GM12872 (cell line): ENCODE results near the gene CSNK1D.

Source experiments
- TF ChIP-seq, protein P1 (sequence below): IDR thresholded peaks from 3 replicates; pipeline ENCODE4 v1.5.1; 2011; ENCODE audit warnings: low read depth, mild to moderate bottlenecking, low read length, moderate library complexity; ENCODE audit not compliant: insufficient read depth

CSNK1D gene

DNA sequence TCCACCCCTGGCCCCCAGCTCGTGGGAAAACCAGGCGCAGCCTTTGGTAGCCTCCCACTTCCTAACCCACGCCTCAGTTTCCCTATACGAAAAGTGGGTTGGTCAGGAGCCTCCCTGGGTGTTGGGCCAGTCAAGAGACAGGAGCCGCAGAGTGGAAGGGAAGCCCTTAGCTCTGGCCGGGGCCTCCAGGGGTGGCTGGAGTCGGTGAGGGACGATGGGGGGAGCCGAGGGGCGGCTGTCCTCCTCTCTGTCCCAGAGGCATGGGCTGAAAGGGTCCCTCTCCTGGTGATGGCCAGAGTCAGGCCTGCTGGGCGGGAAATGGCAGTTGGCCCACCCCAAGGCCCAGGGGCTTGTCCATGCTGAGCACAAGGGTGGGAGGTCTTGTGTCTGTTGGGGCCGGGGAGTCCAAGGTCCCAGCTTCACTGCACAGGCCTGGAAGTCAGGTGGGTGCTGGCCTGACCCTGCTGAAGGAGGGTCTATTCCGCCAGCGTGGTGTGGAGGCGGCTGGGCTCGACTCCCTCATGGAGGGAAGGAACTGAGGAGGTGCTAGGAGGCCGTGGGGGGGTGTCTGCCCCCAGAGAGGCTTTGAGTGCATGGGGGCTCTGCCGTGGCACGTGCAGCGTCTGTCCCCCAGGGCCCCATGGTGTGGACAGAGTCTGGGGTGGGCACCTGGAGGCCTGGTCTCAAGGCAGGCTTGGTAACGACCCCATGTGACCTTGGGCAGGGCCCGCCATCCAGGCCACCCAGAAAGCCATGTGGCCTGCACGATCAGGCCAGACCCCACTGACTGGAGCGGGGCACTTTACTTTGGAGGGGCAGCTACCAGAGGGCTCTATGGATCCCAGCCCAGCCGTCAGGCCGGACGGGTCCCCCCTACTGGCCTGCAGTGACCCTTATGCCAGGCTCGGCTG lies 43.5 kb downstream of the CSNK1D start:
- TF ChIP-seq, protein P1, sequence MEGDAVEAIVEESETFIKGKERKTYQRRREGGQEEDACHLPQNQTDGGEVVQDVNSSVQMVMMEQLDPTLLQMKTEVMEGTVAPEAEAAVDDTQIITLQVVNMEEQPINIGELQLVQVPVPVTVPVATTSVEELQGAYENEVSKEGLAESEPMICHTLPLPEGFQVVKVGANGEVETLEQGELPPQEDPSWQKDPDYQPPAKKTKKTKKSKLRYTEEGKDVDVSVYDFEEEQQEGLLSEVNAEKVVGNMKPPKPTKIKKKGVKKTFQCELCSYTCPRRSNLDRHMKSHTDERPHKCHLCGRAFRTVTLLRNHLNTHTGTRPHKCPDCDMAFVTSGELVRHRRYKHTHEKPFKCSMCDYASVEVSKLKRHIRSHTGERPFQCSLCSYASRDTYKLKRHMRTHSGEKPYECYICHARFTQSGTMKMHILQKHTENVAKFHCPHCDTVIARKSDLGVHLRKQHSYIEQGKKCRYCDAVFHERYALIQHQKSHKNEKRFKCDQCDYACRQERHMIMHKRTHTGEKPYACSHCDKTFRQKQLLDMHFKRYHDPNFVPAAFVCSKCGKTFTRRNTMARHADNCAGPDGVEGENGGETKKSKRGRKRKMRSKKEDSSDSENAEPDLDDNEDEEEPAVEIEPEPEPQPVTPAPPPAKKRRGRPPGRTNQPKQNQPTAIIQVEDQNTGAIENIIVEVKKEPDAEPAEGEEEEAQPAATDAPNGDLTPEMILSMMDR, result no peak

DNA sequence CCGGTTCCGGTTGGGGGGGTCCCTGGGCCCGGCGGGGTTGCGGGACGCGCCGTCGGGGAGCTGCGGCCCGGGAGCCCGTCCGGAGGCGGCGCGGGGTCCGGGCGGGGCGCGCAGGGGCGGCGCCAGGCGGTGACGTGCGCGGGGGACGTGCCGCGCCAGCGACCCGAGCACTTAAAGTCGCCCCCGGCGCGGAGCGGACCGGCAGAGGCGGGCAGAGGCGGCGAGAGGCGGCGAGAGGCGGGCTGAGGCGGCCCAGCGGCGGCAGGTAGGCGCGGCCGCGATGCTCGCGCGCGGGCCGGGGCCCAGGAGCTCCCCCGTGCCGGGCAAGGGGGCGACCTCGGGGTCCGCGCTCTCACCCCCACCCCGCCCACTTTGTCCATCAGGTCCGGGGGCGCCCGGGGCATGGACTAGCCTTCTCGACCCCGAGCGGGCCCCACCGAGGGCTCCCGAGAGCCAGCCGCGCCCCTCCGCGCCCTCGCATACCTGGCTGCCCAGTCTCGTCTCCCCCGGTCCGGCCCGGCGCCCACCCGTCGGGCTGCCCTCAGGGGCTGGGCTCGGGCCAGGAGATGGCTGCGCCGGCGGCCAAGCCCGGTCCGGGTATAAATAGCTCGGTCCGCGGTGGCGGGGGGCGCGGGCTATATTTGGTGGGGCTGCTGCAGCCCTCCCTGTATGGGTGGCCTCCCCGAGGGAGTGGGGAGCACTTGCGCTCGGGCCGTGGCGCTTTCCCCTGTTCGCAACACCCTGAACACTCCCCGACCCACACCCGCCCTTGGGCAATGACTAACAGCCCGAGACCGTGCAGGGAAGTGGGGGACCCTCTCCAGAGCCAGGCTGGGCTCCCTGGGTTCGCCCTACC lies 44.4 kb downstream of the CSNK1D start, which contains the start of gene SLC16A3:
Gene SLC16A3 (plus strand): TSS at position 201 of the 856 bp plus-strand sequence. CDS start 6,967 bp downstream, outside the sequence.
- TF ChIP-seq, protein P1, result no peak

DNA sequence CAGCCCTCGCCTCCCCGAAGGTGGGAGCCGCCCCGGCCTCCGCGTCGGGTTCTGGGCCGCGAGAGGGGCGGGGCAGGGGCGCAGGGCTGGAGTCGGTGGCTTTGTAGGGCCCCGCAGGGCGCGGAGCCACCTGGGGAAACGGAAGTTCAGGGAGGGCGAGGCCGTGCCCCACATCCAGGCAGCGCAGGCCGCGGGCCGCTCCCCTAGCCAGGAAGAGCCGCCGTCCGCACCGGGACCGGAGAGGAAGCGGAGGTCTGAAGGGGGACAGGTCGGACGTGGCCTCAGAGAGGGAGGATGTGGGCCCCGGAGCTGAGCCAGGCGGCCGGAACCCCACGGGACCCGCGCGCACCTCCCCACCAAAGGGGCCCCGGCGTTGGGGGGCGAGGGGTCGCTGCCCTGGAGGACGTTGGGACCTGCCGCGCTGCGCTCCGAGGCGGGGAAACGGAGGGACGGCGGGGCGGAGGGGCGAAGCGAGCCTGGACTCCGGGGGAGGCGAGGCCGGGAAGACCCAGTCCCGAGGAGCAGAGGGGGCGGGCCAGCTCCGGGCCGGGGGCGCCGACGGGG lies 45.1 kb downstream of the CSNK1D start:
- TF ChIP-seq, protein P1, result no peak

DNA sequence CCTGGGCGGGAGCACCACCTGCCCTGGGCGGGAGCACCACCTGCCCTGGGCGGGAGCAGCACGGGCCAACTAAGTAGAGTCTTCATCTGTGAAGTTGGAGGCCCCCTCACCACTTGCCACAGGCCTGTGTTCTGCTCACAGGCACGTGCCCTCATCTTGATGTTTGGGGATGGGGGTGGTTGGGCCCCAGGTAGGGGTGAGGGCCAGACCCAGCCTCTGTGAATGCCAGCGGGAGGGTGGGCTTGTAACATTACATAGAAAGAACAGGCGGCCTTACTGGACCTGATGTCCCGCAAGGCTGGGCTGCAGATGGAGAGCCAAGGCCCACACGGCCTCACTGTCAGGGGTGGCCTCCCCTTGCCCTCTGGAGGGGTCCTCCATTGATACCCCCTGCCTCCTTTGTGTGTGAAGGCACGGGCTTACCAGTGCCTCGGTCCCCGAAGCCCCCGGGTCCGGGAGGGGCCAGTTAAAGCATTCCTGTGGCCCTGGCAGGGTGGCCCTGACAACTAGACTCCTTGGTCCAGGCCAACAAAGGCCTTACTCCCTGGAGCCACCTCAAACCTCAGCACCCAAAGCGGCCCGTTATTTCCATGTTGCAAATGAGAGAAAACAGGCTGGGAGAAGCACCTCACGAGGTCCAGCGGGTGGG lies 45.7 kb downstream of the CSNK1D start:
- TF ChIP-seq, protein P1, result no peak

DNA sequence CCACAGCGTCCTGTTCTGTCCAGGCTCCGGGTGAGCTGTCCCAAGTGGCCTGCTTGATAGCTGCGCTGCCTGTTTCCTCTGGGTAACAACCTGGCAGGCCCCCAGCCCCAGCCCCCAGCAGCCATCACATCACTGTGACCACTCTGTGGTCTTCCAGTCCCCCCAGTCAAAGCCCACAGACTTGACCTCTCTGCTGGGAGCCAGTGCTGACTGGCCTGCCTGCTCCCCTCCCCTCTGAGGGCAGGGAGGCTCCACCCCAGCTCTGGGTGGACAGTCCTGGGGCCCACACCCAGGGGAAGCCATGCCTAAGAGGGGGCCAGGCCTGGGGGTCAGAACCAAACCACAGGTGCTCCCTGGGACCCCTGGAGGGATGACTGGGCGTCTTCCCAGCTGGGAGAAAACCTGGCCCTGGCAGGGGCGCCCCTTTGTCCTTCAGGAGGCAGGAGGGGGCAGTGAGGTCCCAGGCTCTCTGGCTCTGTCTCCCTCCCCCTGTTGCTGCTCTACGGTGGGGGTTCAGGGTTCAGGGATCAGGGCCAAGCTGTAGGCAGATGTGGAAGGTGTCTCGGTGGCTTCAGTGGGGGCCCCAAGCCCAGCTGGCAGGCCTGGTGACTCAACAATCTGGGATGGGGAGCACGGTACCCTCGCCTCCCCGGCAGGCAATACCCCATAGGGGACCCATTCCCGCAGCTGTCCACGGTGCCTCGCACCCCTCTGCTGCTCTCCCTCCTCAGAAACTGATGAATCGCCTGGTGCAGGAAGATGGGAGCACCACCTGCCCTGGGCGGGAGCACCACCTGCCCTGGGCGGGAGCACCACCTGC lies 46.5 kb downstream of the CSNK1D start:
- TF ChIP-seq, protein P1, result no peak

DNA sequence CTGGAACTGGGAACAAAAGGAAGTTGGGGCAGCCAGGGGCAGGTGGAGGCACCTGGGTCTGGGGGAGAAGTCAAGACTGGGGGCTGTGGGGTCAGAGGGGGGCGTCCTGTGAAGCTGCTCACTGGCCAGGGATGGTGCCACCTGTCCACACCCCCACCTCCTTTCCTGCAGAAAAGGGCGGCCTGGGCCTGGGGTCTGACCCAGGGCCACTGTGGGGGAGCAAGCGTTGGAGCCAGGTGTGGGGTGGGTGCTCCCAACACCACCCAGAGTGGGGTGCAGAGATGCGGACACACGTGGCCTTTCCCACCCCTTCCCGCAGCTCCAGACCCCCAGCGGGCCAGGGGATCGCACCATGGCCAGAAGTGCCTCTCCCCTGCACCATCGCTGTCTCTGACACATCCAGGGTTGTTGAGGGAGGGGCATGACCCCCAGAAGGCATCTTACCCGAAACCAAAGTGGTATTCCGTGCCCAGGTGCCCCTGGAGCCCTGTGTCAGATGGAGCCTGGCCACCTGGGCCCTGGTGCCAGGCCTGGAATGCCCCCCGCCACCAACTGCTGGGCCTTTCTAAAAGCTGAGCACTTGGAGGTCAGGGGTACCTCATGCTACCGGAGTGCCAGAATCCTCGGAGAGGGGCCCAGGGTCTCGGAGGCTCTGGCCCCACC lies 47.2 kb downstream of the CSNK1D start:
- TF ChIP-seq, protein P1, result no peak
